NCI-H82 treated with DMSO at 0.1 percent for 48 hours (cell line): ENCODE results near the gene SNAP29.
A peak's percentile ranks its signal among the peaks of the same experiment; 100 is the strongest.
"Not testable (repeated sequence)": the region's sequence is repeated elsewhere in the genome, so short reads cannot be mapped to it uniquely, and the experiment has no call there.

ENCODE experiments used
- DNase-seq: peaks from one replicate; lab custom pipeline; 2025; ENCODE audit not compliant: unreplicated experiment; lab: John Stamatoyannopoulos, UW

SNAP29 gene

DNA sequence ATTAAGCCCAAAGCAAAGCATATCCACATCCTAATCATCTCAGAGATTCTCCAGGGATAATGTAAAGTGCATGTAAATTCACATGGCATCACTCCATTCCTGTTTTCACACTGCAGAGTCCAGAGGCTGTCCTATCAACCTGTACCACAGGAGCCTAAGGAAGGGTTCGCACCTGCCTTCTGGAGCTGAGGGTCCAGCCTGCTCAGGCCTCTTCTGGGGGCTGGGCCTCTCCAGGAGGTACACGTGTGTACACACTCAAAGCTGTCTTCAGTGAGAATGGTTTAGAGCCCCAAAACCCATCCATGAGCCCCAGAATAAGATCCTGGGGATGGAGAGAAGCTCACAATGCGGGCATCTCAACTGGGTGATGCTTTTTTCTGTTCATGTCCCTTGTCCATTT, 24.1 kb upstream of the SNAP29 start:
- no peak for DNase-seq

DNA sequence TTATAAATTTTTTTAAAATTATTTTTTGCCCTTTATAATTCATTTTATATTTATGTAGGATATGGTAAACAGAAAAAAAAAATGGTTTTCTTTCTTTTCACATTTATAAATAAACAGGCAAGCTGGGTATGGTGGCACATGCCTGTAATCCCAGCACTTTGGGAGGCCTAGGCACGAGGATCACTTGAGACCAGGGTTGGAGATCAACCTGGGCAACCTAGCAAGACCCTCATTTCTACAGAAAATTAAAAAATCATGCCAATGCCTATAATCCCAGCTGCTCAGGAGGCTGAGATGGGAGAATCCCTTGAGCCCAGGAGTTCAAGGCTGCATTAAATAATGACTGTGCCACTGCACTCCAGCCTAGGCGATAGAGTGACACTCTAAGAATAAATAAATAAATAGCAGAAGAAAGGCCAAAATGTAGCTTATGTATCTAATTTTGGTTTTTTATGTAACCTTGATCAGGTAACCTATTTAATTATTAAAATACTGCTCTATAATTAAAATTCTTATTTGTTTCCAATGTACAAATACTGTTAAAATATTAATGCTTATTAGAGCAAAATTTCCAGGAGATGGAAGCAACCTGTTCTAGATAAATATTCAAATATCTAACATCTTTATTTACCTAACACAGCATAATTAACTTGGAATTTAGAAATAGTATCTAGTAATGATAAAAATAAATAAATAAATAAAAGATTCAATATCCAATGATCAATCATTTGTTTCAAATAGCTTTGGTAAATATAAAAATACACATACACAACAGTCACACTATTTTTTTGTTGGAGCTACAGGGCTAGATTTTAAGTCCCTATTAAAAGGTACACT, 21.6 kb upstream of the SNAP29 start:
- no peak for DNase-seq

DNA sequence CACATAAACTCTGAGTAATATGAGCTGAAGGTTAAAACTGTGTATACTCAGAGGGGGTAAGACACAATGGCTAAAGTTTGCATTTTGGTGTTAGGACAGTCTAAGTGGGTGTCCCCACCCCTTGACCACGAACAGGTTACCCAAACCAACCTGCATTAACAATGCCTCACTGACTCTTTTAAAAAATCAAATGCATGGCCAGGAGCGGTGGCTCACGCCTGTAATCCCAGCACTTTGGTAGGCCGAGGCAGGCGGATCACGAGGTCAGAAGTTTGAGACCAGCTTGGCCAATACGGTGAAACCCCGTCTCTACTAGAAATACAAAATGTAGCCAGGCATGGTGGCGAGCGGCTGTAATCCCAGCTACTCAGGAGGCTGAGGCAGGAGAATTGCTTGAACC, 19.5 kb upstream of the SNAP29 start:
- not testable (repeated sequence) for DNase-seq

DNA sequence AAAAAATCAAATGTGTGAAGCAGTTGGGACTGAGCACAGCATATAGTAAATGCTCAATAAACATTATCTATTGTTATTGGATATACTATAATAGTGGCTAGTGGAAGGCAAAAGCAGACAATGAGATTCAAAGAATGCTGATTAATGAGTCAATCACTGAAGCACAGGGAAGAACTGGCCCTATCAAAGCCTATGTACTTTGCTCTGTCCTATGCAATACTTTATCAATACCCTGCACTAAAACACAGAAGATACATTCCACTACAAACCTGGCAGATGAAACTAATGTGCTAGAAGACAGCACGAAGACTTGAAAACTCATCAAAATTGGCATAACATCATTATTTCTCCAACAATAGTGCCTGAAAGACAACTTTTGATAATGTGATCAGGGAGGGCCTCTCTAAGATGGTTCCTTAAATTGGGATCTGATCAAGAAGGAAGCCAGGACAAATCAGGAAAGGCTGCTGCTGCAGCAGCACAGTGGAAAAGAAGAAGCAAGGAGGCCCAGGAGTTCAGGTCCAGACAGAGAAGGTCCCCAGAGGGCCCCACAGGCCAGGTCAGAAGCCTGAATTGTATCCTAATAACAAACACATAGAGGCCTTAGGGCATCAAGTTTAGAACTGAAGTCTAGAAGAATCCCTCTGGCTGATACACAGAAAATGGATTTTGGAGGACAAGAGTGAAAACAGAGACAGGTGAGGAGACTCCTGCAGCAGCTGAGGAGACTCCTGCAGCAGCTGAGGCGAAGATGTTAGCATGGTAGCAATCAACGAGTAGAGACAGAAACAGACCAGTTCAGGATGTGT, 18.8 kb upstream of the SNAP29 start:
- no peak for DNase-seq

DNA sequence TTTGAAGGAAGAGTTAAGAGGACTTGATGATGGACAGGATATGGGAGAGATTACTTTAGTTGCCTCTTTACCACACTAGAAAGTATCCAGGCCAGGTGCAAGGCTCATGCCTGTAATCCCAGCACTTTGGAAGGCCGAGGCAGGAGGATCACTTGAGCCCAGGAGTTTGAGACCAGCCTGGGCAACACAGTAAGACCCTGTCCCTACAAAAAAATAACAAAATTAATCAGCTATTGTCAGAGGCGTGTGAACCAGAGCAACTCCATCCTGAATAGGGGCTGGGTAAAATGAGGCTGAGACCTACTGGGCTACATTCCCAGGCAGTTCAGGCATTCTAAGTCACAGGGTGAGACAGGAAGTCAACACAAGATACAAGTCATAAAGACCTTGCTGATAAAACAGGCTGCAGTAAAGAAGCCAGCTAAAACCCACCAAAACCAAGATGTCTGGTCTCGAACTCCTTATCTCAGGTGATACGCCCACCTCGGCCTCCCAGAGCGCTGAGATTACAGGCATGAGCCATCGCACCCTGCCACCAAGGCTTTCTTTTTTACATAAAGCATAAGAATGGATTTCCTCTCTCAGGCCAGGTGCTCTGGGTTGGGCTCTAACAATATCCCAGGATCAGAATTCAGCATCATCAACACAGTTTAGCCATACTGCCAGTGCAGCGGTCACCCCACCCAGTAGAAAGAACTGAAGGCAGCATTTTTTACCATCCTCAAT, 18.0 kb upstream of the SNAP29 start:
- no peak for DNase-seq

DNA sequence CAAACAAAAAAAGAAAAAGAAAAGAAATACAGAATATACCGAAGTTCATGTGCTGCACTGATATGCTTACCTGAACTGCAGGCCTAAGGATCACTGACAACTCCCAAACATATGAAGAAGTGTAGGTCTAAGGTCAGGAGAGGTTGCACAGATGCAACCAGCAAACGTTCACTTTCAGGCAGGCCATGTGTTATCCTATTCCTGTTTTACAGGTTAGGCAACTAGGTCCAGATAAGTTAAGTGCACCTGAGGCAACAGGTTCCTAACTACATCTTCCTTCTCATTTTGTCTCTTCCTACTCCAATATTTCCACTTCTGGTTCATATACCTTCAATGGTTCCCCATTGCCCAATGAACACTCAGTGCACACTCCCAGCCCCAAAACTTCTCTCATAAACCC, 15.3 kb upstream of the SNAP29 start:
- DNase-seq: no peak

DNA sequence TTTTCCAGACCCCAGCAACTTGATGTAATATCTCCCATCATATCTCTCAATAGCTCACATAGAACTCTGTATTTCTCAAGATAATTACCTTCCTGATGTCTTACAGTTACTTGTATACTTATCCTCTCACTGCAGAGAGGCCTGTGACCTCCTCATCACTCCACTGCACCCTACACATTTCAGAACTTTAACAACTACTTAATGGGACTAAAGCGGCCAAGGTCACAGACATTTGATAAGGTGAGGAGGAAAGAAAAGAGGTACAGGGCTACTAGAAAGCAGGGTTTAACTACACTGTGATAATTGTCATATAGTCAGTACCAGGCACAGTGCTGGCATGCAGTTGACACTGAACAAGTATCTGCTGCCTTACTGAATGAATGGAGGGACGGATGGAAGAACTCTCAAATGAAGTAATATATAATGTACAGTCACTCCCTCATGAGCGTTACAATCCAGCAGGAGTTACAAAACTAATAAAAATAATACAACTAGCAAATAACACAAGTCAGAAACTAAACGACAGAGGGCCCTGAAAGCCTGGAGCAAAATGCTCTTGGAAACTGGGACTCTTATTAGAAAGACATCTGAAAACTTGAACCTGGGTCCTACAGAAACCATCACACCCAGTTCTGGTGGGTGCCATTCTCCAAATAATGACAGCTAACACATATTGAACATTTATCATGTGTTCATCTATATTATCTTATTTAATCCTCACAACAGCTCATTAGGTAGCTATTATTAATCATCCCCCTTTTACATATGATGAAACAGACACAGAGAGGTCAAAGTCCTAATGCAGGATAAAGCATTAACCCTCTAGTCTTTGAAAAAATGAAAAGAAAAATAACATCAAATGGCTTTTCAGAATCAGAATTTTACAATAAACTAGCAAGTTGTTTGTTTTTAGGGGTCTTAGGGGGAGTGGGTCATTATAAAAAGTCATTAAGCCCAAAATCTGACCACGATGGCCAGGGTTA, 14.5 kb upstream of the SNAP29 start:
- no peak for DNase-seq

DNA sequence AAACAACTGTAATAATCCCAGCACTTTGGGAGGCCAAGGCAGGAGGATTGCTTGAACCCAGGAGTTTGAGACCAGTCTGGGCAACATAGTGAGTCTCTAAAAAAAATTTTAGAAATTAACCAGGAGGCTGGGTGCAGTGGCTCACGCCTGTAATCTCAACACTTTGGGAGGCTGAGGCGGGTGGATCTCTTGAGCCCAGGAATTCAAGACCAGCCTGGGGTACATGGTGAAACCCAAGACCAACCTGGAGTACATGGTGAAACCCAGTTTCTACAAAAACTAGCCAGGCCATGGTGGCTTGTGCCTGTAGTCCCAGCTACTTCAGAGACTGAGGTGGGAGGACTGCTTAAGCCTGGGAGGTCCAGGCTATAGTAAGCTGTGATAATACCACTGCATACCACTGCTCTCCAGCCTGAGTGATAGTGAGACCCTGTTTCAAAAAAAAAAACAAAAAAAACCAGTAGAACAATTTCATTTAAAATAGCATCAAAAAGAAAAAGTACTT, 11.4 kb upstream of the SNAP29 start:
- DNase-seq: no peak

DNA sequence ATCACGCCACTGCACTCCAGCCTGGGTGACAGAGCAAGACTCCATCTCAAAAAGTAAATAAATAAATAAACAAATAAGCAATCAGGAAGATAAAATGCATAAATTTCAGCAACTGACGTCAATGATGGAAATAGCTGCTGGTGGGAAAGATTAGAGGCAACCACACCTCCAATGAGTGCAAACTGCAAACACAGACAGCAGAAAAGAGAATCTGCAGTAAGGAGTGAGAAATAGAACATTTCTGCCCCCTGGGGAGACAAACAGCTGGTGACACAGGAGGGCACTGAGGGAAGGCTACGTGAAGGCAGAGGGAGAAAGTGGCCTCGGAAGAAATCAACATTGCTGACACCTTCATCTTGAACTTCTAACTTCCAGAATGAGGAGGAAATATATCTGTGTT, 6.7 kb upstream of the SNAP29 start:
- DNase-seq: no peak

DNA sequence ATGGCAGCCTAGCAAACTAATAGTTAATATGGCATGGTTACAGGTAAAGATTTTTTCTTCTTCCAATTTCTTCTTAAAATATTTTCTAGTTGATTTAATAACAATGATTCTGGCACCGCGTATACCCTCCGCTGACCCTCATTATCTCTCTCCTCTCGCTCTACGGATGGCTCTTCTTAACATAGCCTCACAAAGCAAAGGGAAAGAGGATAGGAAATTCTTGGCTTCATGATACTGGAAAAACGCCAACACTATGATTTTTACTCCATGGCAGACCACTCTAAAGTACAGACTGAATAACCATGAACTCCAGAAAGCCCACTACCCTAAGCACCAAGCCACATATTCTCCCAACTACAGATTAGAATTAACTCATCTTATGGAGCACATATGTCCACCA, 6.3 kb upstream of the SNAP29 start:
- DNase-seq: no peak

DNA sequence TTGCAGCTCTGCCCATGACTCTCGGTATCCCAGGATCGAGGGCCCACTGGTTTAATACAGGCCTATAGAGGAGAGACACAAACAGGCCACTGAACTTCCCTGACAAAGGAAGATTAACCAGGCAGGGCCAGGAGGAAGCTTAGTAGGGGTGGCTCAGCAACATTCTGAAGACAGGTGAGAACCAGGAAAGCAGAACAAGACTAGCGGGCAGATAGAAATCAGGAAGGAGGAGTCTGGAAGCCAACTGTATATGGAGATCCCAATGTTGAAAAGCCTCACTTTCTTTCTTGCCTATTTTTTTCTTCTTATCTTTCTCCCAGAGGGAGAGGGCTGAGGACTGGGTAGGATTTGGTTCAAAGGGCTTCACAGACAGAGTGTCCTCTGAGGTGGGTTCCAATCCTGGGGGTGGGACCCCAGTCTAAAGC, 5.6 kb upstream of the SNAP29 start:
- no peak for DNase-seq

DNA sequence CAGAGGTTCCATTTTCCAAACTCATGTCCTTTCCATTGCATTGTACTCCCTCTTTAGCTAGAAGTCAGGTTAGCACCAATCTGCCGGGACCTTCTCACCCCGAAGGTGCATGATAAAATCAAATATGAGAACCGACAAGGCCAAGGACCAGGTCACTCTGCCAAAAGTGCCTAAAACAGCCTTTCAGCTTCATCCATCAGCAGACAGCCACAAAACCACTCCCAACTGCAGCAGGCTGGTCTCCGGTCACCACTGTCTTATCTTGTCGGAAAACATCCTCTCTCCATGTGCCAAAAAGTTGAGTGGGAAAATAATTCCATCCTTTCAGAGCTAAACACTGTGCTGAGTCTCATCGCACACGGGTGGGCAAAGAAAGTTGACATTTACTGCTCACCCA, 1.6 kb upstream of the SNAP29 start:
- no peak for DNase-seq

DNA sequence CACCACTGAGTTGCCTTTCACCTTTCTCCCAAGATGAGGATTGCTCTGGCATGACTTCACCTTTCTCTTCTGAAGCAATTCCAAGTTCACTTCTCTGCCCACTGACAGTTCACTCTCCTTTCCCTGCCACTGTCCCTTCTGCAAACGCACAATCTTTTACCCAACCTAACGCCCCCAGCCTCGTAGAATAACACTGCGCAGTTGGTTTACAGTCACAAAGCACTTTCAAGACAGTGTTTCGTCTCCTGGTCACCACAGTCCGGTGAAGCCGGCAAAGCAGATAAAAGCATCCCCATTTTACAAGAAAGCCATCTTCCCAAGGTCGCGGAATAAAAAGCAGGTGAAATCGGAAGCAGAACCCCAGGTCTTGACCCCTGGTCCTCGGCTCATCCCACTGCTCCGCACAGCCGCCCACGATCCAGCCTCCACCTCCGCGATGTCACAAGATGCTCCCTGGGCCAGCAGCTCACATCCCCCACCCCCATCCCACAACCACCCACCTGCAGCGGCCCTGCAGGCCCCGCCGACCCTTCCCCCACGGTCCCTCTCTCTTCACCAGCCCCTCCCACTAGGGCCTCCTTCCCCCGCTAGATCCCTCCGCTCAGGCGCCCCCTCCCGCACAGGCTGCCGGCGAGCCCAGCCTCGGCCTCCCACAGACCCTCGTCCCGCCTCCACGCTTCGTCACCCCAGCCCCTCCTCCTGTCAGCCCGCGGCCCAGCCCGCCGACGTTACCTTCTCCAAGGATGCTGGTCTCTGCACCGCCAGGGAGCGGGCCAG, 781 bp upstream of the SNAP29 start:
- peak; percentile 70 for DNase-seq

DNA sequence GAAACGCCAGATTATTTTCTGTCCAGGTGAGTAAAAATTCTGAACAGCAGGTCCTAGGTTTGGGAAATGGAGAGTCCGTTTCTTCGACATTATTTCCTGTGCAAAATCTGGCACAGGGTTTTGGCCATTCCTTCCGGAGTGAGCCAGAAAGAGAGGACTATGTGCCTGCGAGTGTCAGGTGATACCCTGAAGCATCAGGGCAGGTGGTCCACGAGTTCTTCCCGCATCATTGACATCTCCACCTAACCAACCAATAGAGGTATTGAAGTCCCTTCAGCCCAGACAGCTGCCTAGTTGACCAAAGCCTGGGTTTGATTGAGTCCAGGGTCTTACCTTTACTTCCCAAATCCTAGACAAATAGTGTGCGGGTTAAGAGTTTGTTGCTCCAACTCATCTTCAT, 808 bp downstream of the SNAP29 start:
- no peak for DNase-seq

DNA sequence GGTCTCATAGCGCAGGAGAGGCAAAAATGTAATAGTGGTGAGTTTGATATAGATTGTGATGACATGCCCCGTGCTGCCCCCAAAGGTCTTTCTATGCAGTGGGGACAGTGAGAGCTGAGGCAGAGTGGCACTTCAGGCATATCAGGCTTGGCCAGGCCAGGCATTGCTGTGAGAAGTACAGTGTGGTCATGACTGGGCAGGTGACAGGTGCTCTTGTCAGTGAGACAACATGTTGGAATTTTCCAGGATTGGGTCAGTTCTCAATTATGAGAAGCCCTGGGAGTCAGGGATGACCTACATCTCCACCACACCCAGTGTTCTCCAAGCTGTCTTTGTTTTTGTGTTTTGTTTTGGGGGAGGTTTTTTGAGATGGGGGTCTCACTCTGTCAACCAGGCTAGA, 3.7 kb downstream of the SNAP29 start:
- no peak for DNase-seq

DNA sequence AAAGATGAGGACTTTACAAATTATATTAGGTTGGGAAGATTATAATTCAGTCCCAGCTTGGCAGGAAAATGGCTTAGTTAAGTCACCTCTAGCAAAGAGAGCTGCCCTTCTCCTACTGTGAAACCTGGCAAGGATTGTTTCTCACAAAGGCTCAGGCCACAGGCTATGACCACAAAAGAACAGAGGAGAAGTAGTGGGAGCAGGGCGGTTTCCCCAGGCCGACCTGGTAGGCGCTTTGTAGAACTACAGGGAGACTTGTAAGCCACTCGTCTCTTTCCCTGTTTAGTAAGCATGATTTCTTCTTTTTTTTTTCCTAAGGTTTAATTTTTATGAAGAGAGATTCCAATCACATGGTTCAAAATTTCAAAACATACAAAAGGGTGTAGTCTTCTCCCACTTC, 4.6 kb downstream of the SNAP29 start:
- no peak for DNase-seq

DNA sequence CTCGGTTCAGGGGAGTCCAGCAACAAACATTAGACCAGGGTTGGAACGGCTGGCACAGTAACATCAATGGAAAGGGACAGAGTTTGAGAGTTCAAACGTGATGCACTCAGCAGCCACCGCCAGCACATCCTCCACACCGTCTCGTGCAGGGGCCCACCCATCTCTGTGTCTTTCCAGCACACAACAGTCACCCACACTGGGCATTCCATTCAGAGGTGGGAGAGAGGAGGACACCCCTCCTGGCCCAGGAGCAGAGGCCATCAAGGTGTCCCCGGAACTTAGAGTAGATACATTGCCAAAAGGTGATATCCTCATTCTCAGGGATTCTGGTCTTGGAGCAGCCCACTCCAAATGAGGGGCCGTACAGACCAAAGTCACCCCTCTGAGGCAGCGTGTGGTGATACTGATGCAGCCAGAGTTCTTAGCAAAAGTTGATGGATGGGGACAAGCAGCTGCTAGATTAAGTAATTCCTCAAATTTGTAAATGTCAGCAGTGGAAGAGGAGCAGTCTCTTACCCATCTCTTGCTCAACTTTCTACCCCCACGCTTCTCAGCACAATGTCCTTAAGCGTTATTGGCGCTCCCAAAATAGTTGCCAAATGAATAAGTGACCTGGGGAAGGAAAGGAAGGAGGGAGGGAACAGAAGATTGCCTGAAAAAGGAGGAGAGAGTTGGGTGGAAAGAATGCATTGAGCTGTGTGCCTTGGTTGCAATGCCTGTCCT, 5.5 kb downstream of the SNAP29 start:
- DNase-seq: no peak

DNA sequence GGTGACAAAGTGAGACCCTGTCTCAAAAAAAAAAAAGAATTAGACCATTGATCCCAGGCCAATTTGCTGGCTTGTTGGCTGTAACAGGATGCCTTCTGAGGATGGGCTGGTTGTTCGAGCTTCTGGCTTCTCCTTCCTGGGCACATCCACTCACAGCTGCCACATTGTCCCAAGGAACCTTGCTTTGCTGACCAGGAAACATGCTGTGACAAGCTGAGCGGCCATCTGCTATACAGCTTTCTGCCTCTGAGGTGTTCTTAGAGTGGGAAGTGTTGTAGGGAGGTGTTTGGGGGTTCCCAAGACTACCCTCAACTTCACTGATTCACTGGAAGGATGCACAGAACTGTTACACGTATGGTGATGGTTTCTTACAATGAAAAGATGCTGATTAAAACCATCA, 6.5 kb downstream of the SNAP29 start:
- no peak for DNase-seq

DNA sequence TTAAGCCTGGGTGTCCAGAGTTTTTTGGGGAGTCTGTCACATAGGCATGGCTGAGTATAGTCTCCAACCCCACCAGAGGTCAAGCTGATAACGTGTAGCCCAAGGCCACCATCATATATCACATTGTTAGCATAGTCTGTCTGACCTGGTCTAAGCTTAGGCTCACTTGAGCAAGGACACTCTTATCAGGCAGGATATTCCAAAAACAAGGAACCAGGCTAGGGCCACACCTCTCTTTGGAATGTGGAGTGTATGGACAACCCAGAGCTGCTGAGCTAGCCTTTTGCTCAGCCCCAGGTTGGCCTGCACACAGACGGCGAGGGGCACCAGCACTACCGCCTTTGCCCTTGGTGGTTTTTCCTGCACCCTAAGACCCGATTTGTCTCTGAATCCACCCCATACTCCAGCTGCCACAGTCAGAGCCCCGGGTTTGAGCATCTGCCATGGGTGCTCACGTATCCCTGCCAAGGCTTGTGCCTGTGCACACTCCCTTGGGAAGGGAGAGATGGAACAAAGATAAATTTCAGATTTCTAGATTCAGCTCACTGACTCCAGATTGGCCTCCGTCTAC, 7.2 kb downstream of the SNAP29 start:
- no peak for DNase-seq
